Peyer's patch (tissue), 4 donors: ENCODE measurements around the gene CIZ1. TPM values are rescaled to one million over a fixed set of nuclear protein-coding genes. Genes with fewer than 3 reads are reported as not detected.

Source experiments
- DNase-seq, 3 donors: peaks; one replicate each; pipeline ENCODE4 v3.0.0-alpha.2; 2017 to 2019
- H3K27ac ChIP-seq, 4 donors: fragments of 200-600 bp; sonication (generic); one replicate each; pipeline ENCODE4 v1.5.1; 2016 to 2019
- H3K27me3 ChIP-seq, 2 donors: fragments of 200-600 bp; sonication (generic); one replicate each; pipeline ENCODE4 v1.5.1; 2019
- H3K36me3 ChIP-seq, 3 donors: fragments of 200-600 bp; sonication (generic); one replicate each; pipeline ENCODE4 v1.5.1; 2016 to 2019
- H3K4me1 ChIP-seq, 4 donors: fragments of 200-600 bp; sonication (generic); one replicate each; pipeline ENCODE4 v1.5.1; 2016 to 2019
- H3K4me3 ChIP-seq, 4 donors: fragments of 200-600 bp; sonication (generic); 1 replicate in 3 of 4; 2 replicates in 1 of 4; pipeline ENCODE4 v1.5.1; 2016 to 2019; ENCODE audit warnings: mild to moderate bottlenecking in 1 of 4
- H3K9me3 ChIP-seq, 4 donors: fragments of 200-600 bp; sonication (generic); one replicate each; pipeline ENCODE4 v1.5.1; 2016 to 2019; ENCODE audit warnings: mild to moderate bottlenecking in 1 of 4
- CTCF ChIP-seq, 6 experiments: fragments of 450-650 bp in 4 of 6; fragments of 200-600 bp in 2 of 6; sonication (generic) in 1 of 6; IDR thresholded peaks; one replicate each; pipeline ENCODE4 v1.5.1; 2017 to 2019; ENCODE audit warnings: antibody characterized with exemption in 6 of 6, mild to moderate bottlenecking in 3 of 6, moderate library complexity in 1 of 6
- POLR2A ChIP-seq, 2 donors: fragments of 450-650 bp; IDR thresholded peaks; one replicate each; pipeline ENCODE4 v1.5.1; 2017; ENCODE audit warnings: antibody characterized with exemption in 2 of 2, mild to moderate bottlenecking in 2 of 2, moderate library complexity in 2 of 2
- total RNA-seq, 4 donors: library from RNA; depleted of rRNA; stranded (reverse); fragments of >200 nt; gene quantifications; one replicate each; pipeline ENCODE4 v1.1.0, GENCODE V29; 2016

The CIZ1 gene
- total RNA-seq, 4 donors from 2014 or later = 52.2 to 144 (median 95.3) TPM

- no peak for TF ChIP-seq POLR2A (IDR thresholded peaks at IDR 0.05)
- TF ChIP-seq CTCF (IDR thresholded peaks at IDR 0.05) = no peak
- no peaks in the 10 kb centered on the region for H3K9me3 ChIP-seq
- H3K27me3 ChIP-seq = no peaks in the 10 kb centered on the region
- H3K36me3 ChIP-seq = peaks cover 0 to 1% (median 0%) of the 10 kb centered on the region in 3 donors
- no peak for DNase-seq
- H3K27ac ChIP-seq = peak overlapping the region in 3 of 4 donors; percentile 83 to 88 (median 83)
- peaks cover 0 to 16% (median 12%) of the 10 kb centered on the region in 4 donors for H3K4me1 ChIP-seq
- peak overlapping the region in 1 of 4 donors; percentile 81 for H3K4me3 ChIP-seq
These were observed 2.2 kb upstream of the CIZ1 start for GRCh38 chr9:128193469-128194096.

GRCh38 chr9:128192601-128193371 lies 1.4 kb upstream of the CIZ1 start:
- peak; percentile 55 to 94 (median 93) for DNase-seq
- H3K27ac ChIP-seq = peak overlapping the region; percentile 83 to 89 (median 86)
- no peaks in the 10 kb centered on the region for H3K9me3 ChIP-seq
- no peaks in the 10 kb centered on the region for H3K27me3 ChIP-seq
- H3K4me3 ChIP-seq = peak overlapping the region; percentile 34 to 99 (median 82)
- H3K36me3 ChIP-seq = peaks cover 0 to 6% (median 0%) of the 10 kb centered on the region in 3 donors
- peaks cover 0 to 16% (median 12%) of the 10 kb centered on the region in 4 donors for H3K4me1 ChIP-seq
- TF ChIP-seq POLR2A (IDR thresholded peaks at IDR 0.05) (peak; percentile 68 to 78), CTCF (IDR thresholded peaks at IDR 0.05) (peak in 4 of 6 experiments; percentile 32 to 40 (median 37))

- Histone ChIP-seq H3K27me3 (no peaks in the 10 kb centered on the region), H3K4me3 (peak overlapping the region; percentile 80 to 99 (median 82)), H3K4me1 (peaks cover 0 to 16% (median 12%) of the 10 kb centered on the region in 4 donors), H3K27ac (peak overlapping the region; percentile 83 to 91 (median 88)), H3K9me3 (no peaks in the 10 kb centered on the region), H3K36me3 (peaks cover 0 to 16% (median 0%) of the 10 kb centered on the region in 3 donors)
- TF ChIP-seq POLR2A (IDR thresholded peaks at IDR 0.05) (no peak), CTCF (IDR thresholded peaks at IDR 0.05) (no peak)
- DNase-seq = no peak
These were observed 611 bp downstream of the CIZ1 start for GRCh38 chr9:128190516-128191405.

GRCh38 chr9:128190013-128190412 lies 1.4 kb downstream of the CIZ1 start:
- Histone ChIP-seq H3K4me3 (no peak overlapping the region), H3K9me3 (no peaks in the 10 kb centered on the region), H3K4me1 (peaks cover 0 to 16% (median 12%) of the 10 kb centered on the region in 4 donors), H3K27me3 (no peaks in the 10 kb centered on the region), H3K36me3 (peaks cover 0 to 24% (median 0%) of the 10 kb centered on the region in 3 donors), H3K27ac (no peak overlapping the region)
- no peak for DNase-seq
- TF ChIP-seq CTCF (IDR thresholded peaks at IDR 0.05) = peak in 2 of 6 experiments; percentile 9 to 14
- no peak for TF ChIP-seq POLR2A (IDR thresholded peaks at IDR 0.05)

GRCh38 chr9:128188209-128188608 lies 3.2 kb downstream of the CIZ1 start:
- DNase-seq = no peak
- Histone ChIP-seq H3K4me1 (peaks cover 0 to 15% (median 12%) of the 10 kb centered on the region in 4 donors), H3K9me3 (no peaks in the 10 kb centered on the region), H3K27ac (no peak overlapping the region), H3K36me3 (peaks cover 0 to 39% (median 0%) of the 10 kb centered on the region in 3 donors), H3K4me3 (no peak overlapping the region), H3K27me3 (no peaks in the 10 kb centered on the region)
- no peak for TF ChIP-seq POLR2A (IDR thresholded peaks at IDR 0.05)
- no peak for TF ChIP-seq CTCF (IDR thresholded peaks at IDR 0.05)
